ENCODE measurements around the gene MCTP1.

DNA sequence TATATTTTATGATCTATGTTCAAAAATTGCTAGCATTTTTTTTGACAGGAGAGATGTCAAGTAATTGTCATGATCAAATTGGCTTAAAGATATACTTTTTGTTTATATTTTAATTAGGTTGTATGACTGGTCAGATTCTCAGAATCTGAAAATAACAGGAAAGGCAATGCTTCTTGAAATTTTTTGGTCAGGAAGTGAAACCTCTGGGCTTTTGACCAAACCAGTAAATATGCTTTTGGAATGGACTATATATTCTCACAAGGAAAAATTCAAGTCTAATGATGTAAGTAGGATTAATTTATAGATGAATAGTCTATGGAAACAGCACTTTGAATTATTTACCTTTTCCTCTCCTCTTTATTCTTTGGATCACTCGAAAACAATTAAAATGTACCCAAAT is 614.2 kb downstream of the MCTP1 start:
- TF ChIP-seq, protein P1, sequence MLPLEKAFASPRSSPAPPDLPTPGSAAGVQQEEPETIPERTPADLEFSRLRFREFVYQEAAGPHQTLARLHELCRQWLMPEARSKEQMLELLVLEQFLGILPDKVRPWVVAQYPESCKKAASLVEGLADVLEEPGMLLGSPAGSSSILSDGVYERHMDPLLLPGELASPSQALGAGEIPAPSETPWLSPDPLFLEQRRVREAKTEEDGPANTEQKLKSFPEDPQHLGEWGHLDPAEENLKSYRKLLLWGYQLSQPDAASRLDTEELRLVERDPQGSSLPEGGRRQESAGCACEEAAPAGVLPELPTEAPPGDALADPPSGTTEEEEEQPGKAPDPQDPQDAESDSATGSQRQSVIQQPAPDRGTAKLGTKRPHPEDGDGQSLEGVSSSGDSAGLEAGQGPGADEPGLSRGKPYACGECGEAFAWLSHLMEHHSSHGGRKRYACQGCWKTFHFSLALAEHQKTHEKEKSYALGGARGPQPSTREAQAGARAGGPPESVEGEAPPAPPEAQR (CRISPR knock-in tag; IDR thresholded peaks at IDR 0.05), result no peak
- TF ChIP-seq, protein P2, sequence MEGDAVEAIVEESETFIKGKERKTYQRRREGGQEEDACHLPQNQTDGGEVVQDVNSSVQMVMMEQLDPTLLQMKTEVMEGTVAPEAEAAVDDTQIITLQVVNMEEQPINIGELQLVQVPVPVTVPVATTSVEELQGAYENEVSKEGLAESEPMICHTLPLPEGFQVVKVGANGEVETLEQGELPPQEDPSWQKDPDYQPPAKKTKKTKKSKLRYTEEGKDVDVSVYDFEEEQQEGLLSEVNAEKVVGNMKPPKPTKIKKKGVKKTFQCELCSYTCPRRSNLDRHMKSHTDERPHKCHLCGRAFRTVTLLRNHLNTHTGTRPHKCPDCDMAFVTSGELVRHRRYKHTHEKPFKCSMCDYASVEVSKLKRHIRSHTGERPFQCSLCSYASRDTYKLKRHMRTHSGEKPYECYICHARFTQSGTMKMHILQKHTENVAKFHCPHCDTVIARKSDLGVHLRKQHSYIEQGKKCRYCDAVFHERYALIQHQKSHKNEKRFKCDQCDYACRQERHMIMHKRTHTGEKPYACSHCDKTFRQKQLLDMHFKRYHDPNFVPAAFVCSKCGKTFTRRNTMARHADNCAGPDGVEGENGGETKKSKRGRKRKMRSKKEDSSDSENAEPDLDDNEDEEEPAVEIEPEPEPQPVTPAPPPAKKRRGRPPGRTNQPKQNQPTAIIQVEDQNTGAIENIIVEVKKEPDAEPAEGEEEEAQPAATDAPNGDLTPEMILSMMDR (IDR thresholded peaks at IDR 0.05), result no peak
- no peak for TF ChIP-seq NFYB (CRISPR knock-in tag; conservative IDR thresholded peaks at IDR 0.05; ENCODE audit: low read depth)
- TF ChIP-seq, protein P3, sequence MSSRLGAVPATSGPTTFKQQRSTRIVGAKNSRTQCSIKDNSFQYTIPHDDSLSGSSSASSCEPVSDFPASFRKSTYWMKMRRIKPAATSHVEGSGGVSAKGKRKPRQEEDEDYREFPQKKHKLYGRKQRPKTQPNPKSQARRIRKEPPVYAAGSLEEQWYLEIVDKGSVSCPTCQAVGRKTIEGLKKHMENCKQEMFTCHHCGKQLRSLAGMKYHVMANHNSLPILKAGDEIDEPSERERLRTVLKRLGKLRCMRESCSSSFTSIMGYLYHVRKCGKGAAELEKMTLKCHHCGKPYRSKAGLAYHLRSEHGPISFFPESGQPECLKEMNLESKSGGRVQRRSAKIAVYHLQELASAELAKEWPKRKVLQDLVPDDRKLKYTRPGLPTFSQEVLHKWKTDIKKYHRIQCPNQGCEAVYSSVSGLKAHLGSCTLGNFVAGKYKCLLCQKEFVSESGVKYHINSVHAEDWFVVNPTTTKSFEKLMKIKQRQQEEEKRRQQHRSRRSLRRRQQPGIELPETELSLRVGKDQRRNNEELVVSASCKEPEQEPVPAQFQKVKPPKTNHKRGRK (CRISPR knock-in tag; IDR thresholded peaks at IDR 0.05; ENCODE audit: borderline replicate concordance), result no peak
- TF ChIP-seq, protein P4, sequence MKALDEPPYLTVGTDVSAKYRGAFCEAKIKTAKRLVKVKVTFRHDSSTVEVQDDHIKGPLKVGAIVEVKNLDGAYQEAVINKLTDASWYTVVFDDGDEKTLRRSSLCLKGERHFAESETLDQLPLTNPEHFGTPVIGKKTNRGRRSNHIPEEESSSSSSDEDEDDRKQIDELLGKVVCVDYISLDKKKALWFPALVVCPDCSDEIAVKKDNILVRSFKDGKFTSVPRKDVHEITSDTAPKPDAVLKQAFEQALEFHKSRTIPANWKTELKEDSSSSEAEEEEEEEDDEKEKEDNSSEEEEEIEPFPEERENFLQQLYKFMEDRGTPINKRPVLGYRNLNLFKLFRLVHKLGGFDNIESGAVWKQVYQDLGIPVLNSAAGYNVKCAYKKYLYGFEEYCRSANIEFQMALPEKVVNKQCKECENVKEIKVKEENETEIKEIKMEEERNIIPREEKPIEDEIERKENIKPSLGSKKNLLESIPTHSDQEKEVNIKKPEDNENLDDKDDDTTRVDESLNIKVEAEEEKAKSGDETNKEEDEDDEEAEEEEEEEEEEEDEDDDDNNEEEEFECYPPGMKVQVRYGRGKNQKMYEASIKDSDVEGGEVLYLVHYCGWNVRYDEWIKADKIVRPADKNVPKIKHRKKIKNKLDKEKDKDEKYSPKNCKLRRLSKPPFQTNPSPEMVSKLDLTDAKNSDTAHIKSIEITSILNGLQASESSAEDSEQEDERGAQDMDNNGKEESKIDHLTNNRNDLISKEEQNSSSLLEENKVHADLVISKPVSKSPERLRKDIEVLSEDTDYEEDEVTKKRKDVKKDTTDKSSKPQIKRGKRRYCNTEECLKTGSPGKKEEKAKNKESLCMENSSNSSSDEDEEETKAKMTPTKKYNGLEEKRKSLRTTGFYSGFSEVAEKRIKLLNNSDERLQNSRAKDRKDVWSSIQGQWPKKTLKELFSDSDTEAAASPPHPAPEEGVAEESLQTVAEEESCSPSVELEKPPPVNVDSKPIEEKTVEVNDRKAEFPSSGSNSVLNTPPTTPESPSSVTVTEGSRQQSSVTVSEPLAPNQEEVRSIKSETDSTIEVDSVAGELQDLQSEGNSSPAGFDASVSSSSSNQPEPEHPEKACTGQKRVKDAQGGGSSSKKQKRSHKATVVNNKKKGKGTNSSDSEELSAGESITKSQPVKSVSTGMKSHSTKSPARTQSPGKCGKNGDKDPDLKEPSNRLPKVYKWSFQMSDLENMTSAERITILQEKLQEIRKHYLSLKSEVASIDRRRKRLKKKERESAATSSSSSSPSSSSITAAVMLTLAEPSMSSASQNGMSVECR (CRISPR knock-in tag; IDR thresholded peaks at IDR 0.05; ENCODE audit: borderline replicate concordance), result no peak
- TF ChIP-seq, protein P5, sequence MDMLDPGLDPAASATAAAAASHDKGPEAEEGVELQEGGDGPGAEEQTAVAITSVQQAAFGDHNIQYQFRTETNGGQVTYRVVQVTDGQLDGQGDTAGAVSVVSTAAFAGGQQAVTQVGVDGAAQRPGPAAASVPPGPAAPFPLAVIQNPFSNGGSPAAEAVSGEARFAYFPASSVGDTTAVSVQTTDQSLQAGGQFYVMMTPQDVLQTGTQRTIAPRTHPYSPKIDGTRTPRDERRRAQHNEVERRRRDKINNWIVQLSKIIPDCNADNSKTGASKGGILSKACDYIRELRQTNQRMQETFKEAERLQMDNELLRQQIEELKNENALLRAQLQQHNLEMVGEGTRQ (CRISPR knock-in tag; IDR thresholded peaks at IDR 0.05), result no peak

Measured in WTC11 (cell line).